ENCODE measurements around the gene CD300LB. TPM values are rescaled to one million over a fixed set of nuclear protein-coding genes. Genes with fewer than 3 reads are reported as not detected.
"Not testable (repeated sequence)": the region's sequence is repeated elsewhere in the genome, so short reads cannot be mapped to it uniquely, and the experiment has no call there.

CD300LB gene
- total RNA-seq, 2 donors from 2014 or later, result not detected

- H3K9me3 Mint-ChIP-seq, result no peaks in the 10 kb centered on the region
- no peaks in the 10 kb centered on the region for H3K36me3 ChIP-seq (ENCODE audit: control insufficient read depth, insufficient read depth, low read length)
- no peaks in the 10 kb centered on the region for H3K4me1 Mint-ChIP-seq
- H3K4me3 Mint-ChIP-seq, result no peak overlapping the region
- no peak overlapping the region for H3K4me3 ChIP-seq (ENCODE audit: low read length)
- TF ChIP-seq CTCF (conservative IDR thresholded peaks at IDR 0.05), result no peak
- H3K4me1 ChIP-seq (ENCODE audit: control insufficient read depth, insufficient read depth, low read length), result no peaks in the 10 kb centered on the region
- peaks cover 12% of the 10 kb centered on the region for H3K27me3 Mint-ChIP-seq (ENCODE audit: insufficient read depth)
- no peak for DNase-seq
- H3K27me3 ChIP-seq (ENCODE audit: control insufficient read depth, insufficient read depth, low read length, poor library complexity, severe bottlenecking), result peaks cover 11% of the 10 kb centered on the region
- H3K27ac ChIP-seq (ENCODE audit: low read depth, low read length), result no peak overlapping the region
- H3K9me3 ChIP-seq (ENCODE audit: control insufficient read depth, low read length), result no peaks in the 10 kb centered on the region
- no peak overlapping the region for H3K27ac Mint-ChIP-seq
- H3K36me3 Mint-ChIP-seq (ENCODE audit: low read depth), result no peaks in the 10 kb centered on the region
- no peak overlapping the region for H3K9ac ChIP-seq (ENCODE audit: extremely low read depth, low read length, poor library complexity, severe bottlenecking)
These were observed 23.1 kb downstream of the CD300LB start for GRCh38 chr17:74508156-74508555.

- DNase-seq; H3K27me3 ChIP-seq (ENCODE audit: control insufficient read depth, insufficient read depth, low read length, poor library complexity, severe bottlenecking); H3K4me1 Mint-ChIP-seq; H3K9ac ChIP-seq (ENCODE audit: extremely low read depth, low read length, poor library complexity, severe bottlenecking); H3K36me3 Mint-ChIP-seq (ENCODE audit: low read depth); H3K27ac Mint-ChIP-seq; H3K9me3 ChIP-seq (ENCODE audit: control insufficient read depth, low read length); H3K36me3 ChIP-seq (ENCODE audit: control insufficient read depth, insufficient read depth, low read length); H3K27me3 Mint-ChIP-seq (ENCODE audit: insufficient read depth); H3K4me3 Mint-ChIP-seq; H3K4me1 ChIP-seq (ENCODE audit: control insufficient read depth, insufficient read depth, low read length); H3K4me3 ChIP-seq (ENCODE audit: low read length); H3K9me3 Mint-ChIP-seq; H3K27ac ChIP-seq (ENCODE audit: low read depth, low read length): not testable (repeated sequence)
- WGBS, 2 experiments (ENCODE audit: insufficient coverage in 1 of 2, insufficient read length in 1 of 2), result 92% methylated on average over 1 to 5 of the region's 5 CpGs
These were observed 27.3 kb downstream of the CD300LB start for GRCh38 chr17:74503949-74504348.

- Mint-ChIP-seq H3K9me3 (no peaks in the 10 kb centered on the region), H3K27me3 (ENCODE audit: insufficient read depth) (peaks cover 6% of the 10 kb centered on the region), H3K27ac (no peak overlapping the region), H3K36me3 (ENCODE audit: low read depth) (no peaks in the 10 kb centered on the region), H3K4me3 (no peak overlapping the region), H3K4me1 (no peaks in the 10 kb centered on the region)
- TF ChIP-seq CTCF (conservative IDR thresholded peaks at IDR 0.05), result no peak
- DNase-seq, result no peak
- 92 to 96% methylated on average over 6 of the region's 6 CpGs for WGBS, 2 experiments (ENCODE audit: insufficient coverage in 1 of 2, insufficient read length in 1 of 2)
- no peaks in the 10 kb centered on the region for H3K36me3 ChIP-seq (ENCODE audit: control insufficient read depth, insufficient read depth, low read length)
- H3K27ac ChIP-seq (ENCODE audit: low read depth, low read length), result no peak overlapping the region
- H3K9ac ChIP-seq (ENCODE audit: extremely low read depth, low read length, poor library complexity, severe bottlenecking), result no peak overlapping the region
- no peak overlapping the region for H3K4me3 ChIP-seq (ENCODE audit: low read length)
- no peaks in the 10 kb centered on the region for H3K27me3 ChIP-seq (ENCODE audit: control insufficient read depth, insufficient read depth, low read length, poor library complexity, severe bottlenecking)
- H3K4me1 ChIP-seq (ENCODE audit: control insufficient read depth, insufficient read depth, low read length), result no peaks in the 10 kb centered on the region
- H3K9me3 ChIP-seq (ENCODE audit: control insufficient read depth, low read length), result no peaks in the 10 kb centered on the region
These were observed 28.4 kb downstream of the CD300LB start for GRCh38 chr17:74502861-74503260.

GRCh38 chr17:74499992-74500391, 31.3 kb downstream of the CD300LB start:
- peaks cover 6% of the 10 kb centered on the region for H3K27me3 Mint-ChIP-seq (ENCODE audit: insufficient read depth)
- no peak overlapping the region for H3K4me3 Mint-ChIP-seq
- no peak overlapping the region for H3K27ac Mint-ChIP-seq
- no peak overlapping the region for H3K4me3 ChIP-seq (ENCODE audit: low read length)
- no peaks in the 10 kb centered on the region for H3K9me3 ChIP-seq (ENCODE audit: control insufficient read depth, low read length)
- no peak for DNase-seq
- H3K36me3 Mint-ChIP-seq (ENCODE audit: low read depth), result no peaks in the 10 kb centered on the region
- no peaks in the 10 kb centered on the region for H3K27me3 ChIP-seq (ENCODE audit: control insufficient read depth, insufficient read depth, low read length, poor library complexity, severe bottlenecking)
- H3K36me3 ChIP-seq (ENCODE audit: control insufficient read depth, insufficient read depth, low read length), result no peaks in the 10 kb centered on the region
- no peaks in the 10 kb centered on the region for H3K4me1 Mint-ChIP-seq
- WGBS, 2 experiments (ENCODE audit: insufficient coverage in 1 of 2, insufficient read length in 1 of 2), result 90 to 91% methylated on average over 3 of the region's 3 CpGs
- no peaks in the 10 kb centered on the region for H3K9me3 Mint-ChIP-seq
- H3K27ac ChIP-seq (ENCODE audit: low read depth, low read length), result no peak overlapping the region
- no peaks in the 10 kb centered on the region for H3K4me1 ChIP-seq (ENCODE audit: control insufficient read depth, insufficient read depth, low read length)
- no peak overlapping the region for H3K9ac ChIP-seq (ENCODE audit: extremely low read depth, low read length, poor library complexity, severe bottlenecking)
- no peak for TF ChIP-seq CTCF (conservative IDR thresholded peaks at IDR 0.05)

Data from endodermal cell (in vitro differentiated cells).